ENCODE results near the gene KCNH5.
"Not testable (repeated sequence)": the region's sequence is repeated elsewhere in the genome, so short reads cannot be mapped to it uniquely, and the experiment has no call there.

KCNH5 gene

GRCh38 chr14:62886461-62886860 is 158.8 kb downstream of the KCNH5 start:
- no peak for DNase-seq (ENCODE audit: low read depth in 1 of 2, low spot score in 1 of 2)

GRCh38 chr14:62885451-62885850 is 159.8 kb downstream of the KCNH5 start:
- no peak for DNase-seq (ENCODE audit: low read depth in 1 of 2, low spot score in 1 of 2)

GRCh38 chr14:62882967-62883366 is 162.3 kb downstream of the KCNH5 start:
- no peak for DNase-seq (ENCODE audit: low read depth in 1 of 2, low spot score in 1 of 2)

GRCh38 chr14:62866376-62866775 is 178.9 kb downstream of the KCNH5 start:
- no peak for DNase-seq (ENCODE audit: low read depth in 1 of 2, low spot score in 1 of 2)

- DNase-seq (ENCODE audit: low read depth in 1 of 2, low spot score in 1 of 2) = no peak
Measured at GRCh38 chr14:62864588-62864987, 180.7 kb downstream of the KCNH5 start.

GRCh38 chr14:62858011-62858410 is 187.2 kb downstream of the KCNH5 start:
- not testable (repeated sequence) for DNase-seq (ENCODE audit: low read depth in 1 of 2, low spot score in 1 of 2)

GRCh38 chr14:62854951-62855350 is 190.3 kb downstream of the KCNH5 start:
- no peak for DNase-seq (ENCODE audit: low read depth in 1 of 2, low spot score in 1 of 2)

- DNase-seq (ENCODE audit: low read depth in 1 of 2, low spot score in 1 of 2) = no peak
Measured at GRCh38 chr14:62847168-62847567, 198.1 kb downstream of the KCNH5 start.

GRCh38 chr14:62844546-62844945 is 200.7 kb downstream of the KCNH5 start:
- DNase-seq (ENCODE audit: low read depth in 1 of 2, low spot score in 1 of 2) = no peak

GRCh38 chr14:62824086-62824485 is 221.2 kb downstream of the KCNH5 start:
- no peak for DNase-seq (ENCODE audit: low read depth in 1 of 2, low spot score in 1 of 2)

- no peak for DNase-seq (ENCODE audit: low read depth in 1 of 2, low spot score in 1 of 2)
Measured at GRCh38 chr14:62819931-62820330, 225.3 kb downstream of the KCNH5 start.

- DNase-seq (ENCODE audit: low read depth in 1 of 2, low spot score in 1 of 2) = no peak
Measured at GRCh38 chr14:62807636-62808035, 237.6 kb downstream of the KCNH5 start.

GRCh38 chr14:62800577-62800976 is 244.7 kb downstream of the KCNH5 start:
- DNase-seq (ENCODE audit: low read depth in 1 of 2, low spot score in 1 of 2) = no peak

- DNase-seq (ENCODE audit: low read depth in 1 of 2, low spot score in 1 of 2) = no peak
Measured at GRCh38 chr14:62796431-62796830, 248.8 kb downstream of the KCNH5 start.

- DNase-seq (ENCODE audit: low read depth in 1 of 2, low spot score in 1 of 2) = no peak
Measured at GRCh38 chr14:62792578-62792977, 252.7 kb downstream of the KCNH5 start.

GRCh38 chr14:62781328-62781727 is 263.9 kb downstream of the KCNH5 start:
- DNase-seq (ENCODE audit: low read depth in 1 of 2, low spot score in 1 of 2) = not testable (repeated sequence)

- DNase-seq (ENCODE audit: low read depth in 1 of 2, low spot score in 1 of 2) = no peak
Measured at GRCh38 chr14:62778852-62779251, 266.4 kb downstream of the KCNH5 start.

GRCh38 chr14:62778310-62778709 is 266.9 kb downstream of the KCNH5 start:
- DNase-seq (ENCODE audit: low read depth in 1 of 2, low spot score in 1 of 2) = no peak

GRCh38 chr14:62777510-62777909 is 267.7 kb downstream of the KCNH5 start:
- DNase-seq (ENCODE audit: low read depth in 1 of 2, low spot score in 1 of 2) = no peak

GRCh38 chr14:62776300-62776699 is 269.0 kb downstream of the KCNH5 start:
- DNase-seq (ENCODE audit: low read depth in 1 of 2, low spot score in 1 of 2) = no peak

GRCh38 chr14:62768753-62769152 is 276.5 kb downstream of the KCNH5 start:
- DNase-seq (ENCODE audit: low read depth in 1 of 2, low spot score in 1 of 2) = no peak

- no peak for DNase-seq (ENCODE audit: low read depth in 1 of 2, low spot score in 1 of 2)
Measured at GRCh38 chr14:62763951-62764350, 281.3 kb downstream of the KCNH5 start.

GRCh38 chr14:62759796-62760195 is 285.5 kb downstream of the KCNH5 start:
- no peak for DNase-seq (ENCODE audit: low read depth in 1 of 2, low spot score in 1 of 2)

GRCh38 chr14:62746881-62747280 is 298.4 kb downstream of the KCNH5 start:
- not testable (repeated sequence) for DNase-seq (ENCODE audit: low read depth in 1 of 2, low spot score in 1 of 2)

All from activated CD4-positive, alpha-beta T cell treated with anti-CD3 and anti-CD28 coated beads, Interleukin-2, amount 50 U/mL, for 24 hours (primary cell).